ENCODE results near the gene SVEP1.
"Not testable (repeated sequence)": the region's sequence is repeated elsewhere in the genome, so short reads cannot be mapped to it uniquely, and the experiment has no call there.

The SVEP1 gene

GRCh38 chr9:110579034-110579861 is at the start of gene SVEP1:
Gene SVEP1, minus strand, starts transcription at chr9:110579741. Its CDS starts 198 bp downstream, at chr9:110579543.
- DNase-seq, result no peak

- peak; percentile 71 for DNase-seq
Observed at GRCh38 chr9:110626101-110626829, 46.7 kb upstream of the SVEP1 start.

DNA sequence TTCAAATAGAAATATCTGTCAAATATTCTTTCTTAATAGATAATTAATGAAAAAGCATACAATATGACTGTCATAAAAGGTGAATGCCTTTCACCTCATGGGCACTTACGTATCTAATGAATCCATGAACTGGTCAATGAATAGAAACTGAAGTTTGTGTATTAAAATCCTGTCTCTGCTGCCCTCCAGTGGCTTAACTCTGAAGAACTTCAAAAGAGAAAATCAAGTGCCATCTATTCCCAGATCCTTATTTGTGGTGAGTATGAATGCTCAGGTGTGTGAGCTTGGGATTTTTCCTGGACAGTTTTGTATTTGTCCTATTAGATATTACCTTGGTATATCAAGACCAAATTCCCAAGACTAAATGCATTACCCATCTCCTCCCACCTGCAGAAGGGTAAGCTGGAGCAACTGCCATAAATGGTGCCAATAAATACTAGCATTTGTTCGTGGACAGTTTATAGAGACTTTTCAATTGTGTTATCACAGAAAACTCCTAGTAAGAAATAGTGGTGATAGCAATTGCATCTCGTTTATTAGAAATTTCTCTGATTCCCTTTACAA is 44.0 kb upstream of the SVEP1 start:
- DNase-seq, result peak; percentile 43

DNA sequence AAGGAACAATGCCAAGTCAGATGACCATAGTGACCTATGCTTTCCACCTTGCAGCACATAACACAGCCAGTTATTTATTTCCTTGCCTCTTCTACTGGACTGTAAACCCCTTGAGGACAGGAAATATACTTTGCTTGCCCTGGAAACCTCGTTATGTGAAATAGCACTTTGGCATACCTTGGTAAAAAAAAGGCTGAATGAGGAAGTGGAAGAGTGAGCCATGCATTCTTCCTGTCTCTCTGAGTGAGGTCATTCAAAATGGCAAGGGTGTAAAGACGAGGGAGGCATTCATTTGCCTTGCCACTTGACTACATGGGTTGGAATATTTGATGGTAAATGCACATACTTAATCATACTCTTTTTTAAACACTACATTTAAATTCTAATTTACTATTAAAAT is 42.8 kb upstream of the SVEP1 start:
- no peak for DNase-seq

GRCh38 chr9:110620726-110621125 is 41.2 kb upstream of the SVEP1 start:
- no peak for DNase-seq

- no peak for DNase-seq
Observed at GRCh38 chr9:110619831-110620230, 40.3 kb upstream of the SVEP1 start.

- DNase-seq, result no peak
Observed at GRCh38 chr9:110615498-110615897, 36.0 kb upstream of the SVEP1 start.

DNA sequence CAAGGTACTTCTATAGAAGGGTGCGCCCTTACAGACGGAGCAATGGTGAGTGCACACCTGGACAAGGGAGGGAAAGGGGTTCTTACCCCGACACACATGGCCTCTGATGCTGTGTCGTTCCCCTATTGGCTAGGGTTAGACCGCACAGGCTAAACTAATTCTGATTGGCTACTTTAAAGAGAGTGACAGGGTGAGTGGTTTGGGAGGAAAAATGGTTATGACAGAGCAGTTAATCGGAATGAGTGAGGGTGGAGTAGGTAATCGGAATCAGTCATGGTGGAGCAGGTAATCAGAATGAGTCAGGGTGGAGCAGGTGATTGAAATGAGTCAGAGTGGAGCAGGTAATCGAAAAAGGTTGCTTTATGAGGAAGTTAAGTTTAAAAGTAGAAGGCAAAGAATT is 35.0 kb upstream of the SVEP1 start:
- DNase-seq, result not testable (repeated sequence)

DNA sequence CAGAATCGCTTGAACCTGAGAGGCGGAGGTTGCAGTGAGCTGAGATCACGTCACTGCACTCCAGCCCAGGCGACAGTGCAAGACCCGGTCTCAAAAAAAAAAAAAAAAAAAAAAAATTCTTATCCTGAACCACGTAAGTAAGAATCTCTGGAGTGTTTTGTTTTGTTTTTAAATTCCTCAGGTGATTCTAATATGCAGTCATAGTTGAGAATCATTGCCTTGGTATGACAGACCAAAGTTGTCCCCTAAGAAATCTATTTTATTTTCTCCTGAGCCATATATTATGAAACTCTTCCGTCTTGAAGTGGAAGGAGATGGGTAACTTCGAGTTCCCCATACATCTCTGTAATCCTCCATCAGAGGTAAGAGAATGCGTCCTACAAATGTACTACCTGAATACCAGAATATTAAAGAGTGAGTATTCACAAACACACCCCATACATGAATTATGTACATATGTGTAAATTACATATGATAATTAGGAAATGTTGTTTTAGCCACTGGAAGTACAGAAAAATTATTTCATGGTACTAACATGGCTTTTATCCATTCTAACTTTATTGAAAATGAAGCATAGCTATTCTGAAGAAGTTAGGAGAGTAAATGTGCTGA is 26.7 kb upstream of the SVEP1 start:
- no peak for DNase-seq

DNA sequence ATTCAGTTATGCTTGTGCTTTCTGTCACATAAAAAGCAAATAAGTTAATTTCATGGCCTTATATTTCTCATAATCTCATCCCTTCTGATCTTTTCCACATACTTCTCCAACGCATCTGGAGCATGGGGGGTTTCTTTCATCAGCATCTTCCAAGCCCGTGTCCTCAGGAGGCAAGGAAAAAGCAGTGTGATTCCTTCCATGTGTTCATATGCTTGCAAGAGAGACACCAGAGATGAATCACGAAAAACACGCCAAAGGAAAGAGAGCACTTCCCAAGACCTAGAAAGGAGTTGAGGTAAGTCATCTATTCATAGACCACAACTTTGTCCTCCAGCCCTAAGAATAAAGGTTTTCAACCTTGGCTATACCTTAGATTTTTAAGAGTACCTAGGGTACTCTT is 26.0 kb upstream of the SVEP1 start:
- DNase-seq, result no peak

DNA sequence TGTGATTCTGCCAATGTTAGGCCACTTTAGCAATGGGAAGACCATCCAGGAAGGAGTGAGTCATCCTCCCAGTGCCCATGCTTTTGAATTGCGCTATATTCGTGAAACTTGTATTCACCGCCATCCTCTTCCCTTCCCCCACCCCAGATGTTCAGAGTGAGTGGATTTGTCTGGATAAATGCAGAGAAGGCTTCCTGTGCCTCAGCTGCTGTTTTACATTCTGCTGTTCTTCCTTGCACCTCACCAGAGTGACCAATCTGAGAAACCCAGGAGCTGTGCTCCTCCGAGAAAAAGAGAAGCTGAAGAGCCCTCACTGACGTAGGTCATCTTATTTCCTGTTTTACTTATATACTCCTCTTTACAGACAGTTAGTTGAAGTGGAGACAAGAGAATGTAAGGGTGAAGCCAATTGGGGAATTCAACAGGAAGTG is 24.6 kb upstream of the SVEP1 start:
- DNase-seq, result no peak

GRCh38 chr9:110602281-110602680 is 22.7 kb upstream of the SVEP1 start:
- DNase-seq, result no peak

DNA sequence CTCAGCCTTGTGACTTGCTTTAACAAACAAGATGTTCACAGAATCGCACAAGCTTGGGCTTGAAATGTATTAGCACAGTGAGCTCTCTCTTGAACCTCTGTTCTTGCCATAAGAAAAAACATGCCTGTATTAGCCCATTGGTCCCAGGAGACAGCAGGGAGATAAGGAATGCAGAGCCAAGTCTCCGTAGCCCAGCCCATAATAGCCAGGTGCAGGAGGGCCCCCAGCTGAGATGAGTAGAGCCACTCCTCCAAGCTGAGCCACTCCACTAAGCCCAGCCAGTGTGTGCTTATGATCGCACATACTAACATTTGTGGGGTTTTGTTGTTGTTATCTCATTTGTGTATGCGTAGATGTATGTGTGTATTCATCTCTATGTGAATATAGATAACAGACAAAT is 21.6 kb upstream of the SVEP1 start:
- DNase-seq, result no peak

DNA sequence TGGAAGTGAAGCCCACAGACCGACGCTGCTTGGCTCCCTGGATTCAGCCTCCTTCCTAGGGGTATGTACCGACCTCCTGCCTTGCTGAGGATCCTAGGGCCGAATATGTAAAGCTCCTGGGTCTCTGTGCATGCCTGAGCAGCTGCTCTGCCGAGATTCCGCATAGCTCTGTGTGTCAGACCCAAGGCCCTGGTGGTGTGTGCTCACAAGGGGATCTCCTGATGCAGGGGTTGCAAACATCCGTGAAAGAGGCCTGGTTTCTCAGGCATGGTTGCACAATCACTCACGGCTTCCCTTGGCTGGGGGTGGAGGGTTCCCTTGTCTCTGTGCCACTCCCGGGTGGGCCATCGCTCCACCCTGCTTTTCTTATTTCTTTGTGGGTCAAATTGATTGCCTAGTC is 19.9 kb upstream of the SVEP1 start:
- DNase-seq, result no peak

- no peak for DNase-seq
Observed at GRCh38 chr9:110592044-110592830, 12.7 kb upstream of the SVEP1 start.

- no peak for DNase-seq
Observed at GRCh38 chr9:110591526-110591925, 12.0 kb upstream of the SVEP1 start.

GRCh38 chr9:110590816-110591215 is 11.3 kb upstream of the SVEP1 start:
- no peak for DNase-seq

DNA sequence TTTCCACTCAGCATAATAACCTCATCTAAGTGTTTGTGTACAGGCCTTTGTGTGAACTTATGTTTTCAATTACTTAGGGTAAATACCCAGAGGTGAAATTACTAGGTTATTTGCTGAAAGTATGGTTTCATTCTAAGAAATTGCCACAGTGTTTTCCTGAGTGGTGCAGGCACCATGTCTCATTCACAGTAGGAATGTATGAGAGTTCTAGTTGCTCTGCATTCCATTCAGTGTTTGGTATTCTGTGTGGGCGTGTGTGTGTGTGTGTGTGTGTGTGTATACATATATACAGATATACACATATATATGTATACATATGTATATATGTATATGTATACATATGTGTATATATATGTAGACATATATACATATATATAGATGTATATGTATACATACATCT is 8.8 kb upstream of the SVEP1 start:
- DNase-seq, result no peak

DNA sequence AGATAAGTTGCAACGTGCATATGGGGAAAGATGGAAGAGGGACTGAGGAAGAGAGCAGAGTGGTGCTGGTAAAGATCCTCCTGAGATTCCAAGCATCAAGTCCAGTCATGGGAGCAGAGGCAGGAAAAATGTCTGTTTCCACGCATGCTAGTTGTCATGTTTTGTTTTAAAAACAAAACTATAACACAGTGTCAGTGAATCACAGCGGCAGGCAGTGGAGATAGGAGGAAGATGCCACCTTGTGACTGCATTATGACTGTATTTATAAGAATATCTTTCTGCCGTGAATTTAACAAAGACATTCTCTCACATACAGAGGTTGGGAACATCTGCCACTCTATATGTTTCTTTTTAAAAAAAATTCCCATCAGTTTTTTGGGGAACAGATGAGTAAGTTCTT is 3.7 kb upstream of the SVEP1 start:
- no peak for DNase-seq

- DNase-seq, result no peak
Observed at GRCh38 chr9:110582156-110582555, 2.6 kb upstream of the SVEP1 start.

GRCh38 chr9:110580850-110581249 is 1.3 kb upstream of the SVEP1 start:
- no peak for DNase-seq

- peak; percentile 67 for DNase-seq
Observed at GRCh38 chr9:110579862-110580219, 300 bp upstream of the SVEP1 start.

GRCh38 chr9:110578575-110579033 is 937 bp downstream of the SVEP1 start:
- no peak for DNase-seq
